Mesendoderm (in vitro differentiated cells): ENCODE data around the gene SCO1.

Experiments used
- DNase-seq: peaks from one replicate; pipeline ENCODE4 v3.0.0; 2013
- H2AK5ac ChIP-seq: 2 replicates; pipeline ENCODE4 v1.6.1; 2013; ENCODE audit warnings: low read length, inconsistent platforms
- H2BK120ac ChIP-seq: 2 replicates; pipeline ENCODE4 v1.6.1; 2013; ENCODE audit warnings: low read depth, mild to moderate bottlenecking, low read length, moderate library complexity, mixed read lengths
- H2BK15ac ChIP-seq: replicated peaks from 2 replicates; pipeline ENCODE4 v1.6.1; 2013; ENCODE audit warnings: low read depth, mild to moderate bottlenecking, moderate library complexity
- H2BK5ac ChIP-seq: 2 replicates; pipeline ENCODE4 v1.6.1; 2013; ENCODE audit warnings: low read length, inconsistent platforms
- H3K18ac ChIP-seq: 2 replicates; pipeline ENCODE4 v1.6.1; 2013; ENCODE audit warnings: mild to moderate bottlenecking, low read length, mixed read lengths
- H3K23ac ChIP-seq: one replicate; pipeline ENCODE4 v1.6.1; 2013; ENCODE audit warnings: low read length
- H3K27ac ChIP-seq: 2 replicates; pipeline ENCODE4 v1.5.1; 2013; ENCODE audit warnings: low read depth, mild to moderate bottlenecking, inconsistent platforms, low read length, moderate library complexity
- H3K27me3 ChIP-seq: 2 replicates; pipeline ENCODE4 v1.6.1; 2013; ENCODE audit warnings: low read length, control low read depth, mild to moderate bottlenecking, inconsistent platforms; ENCODE audit not compliant: insufficient read depth, poor library complexity
- H3K36me3 ChIP-seq: 2 replicates; pipeline ENCODE4 v1.6.1; 2013; ENCODE audit warnings: low read length, inconsistent platforms; ENCODE audit not compliant: control insufficient read depth, insufficient read depth
- H3K4ac ChIP-seq: one replicate; pipeline ENCODE4 v1.6.1; 2013; ENCODE audit warnings: low read depth, mild to moderate bottlenecking, low read length, moderate library complexity
- H3K4me1 ChIP-seq: 2 replicates; pipeline ENCODE4 v1.6.1; 2013; ENCODE audit warnings: low read depth, low read length, inconsistent platforms; ENCODE audit not compliant: control insufficient read depth
- H3K4me2 ChIP-seq: 2 replicates; pipeline ENCODE4 v1.6.1; 2013; ENCODE audit warnings: low read length
- H3K4me3 ChIP-seq: 2 replicates; pipeline ENCODE4 v1.5.1; 2013; ENCODE audit warnings: mild to moderate bottlenecking, low read length
- H3K56ac ChIP-seq: one replicate; pipeline ENCODE4 v1.6.1; 2013; ENCODE audit warnings: low read length
- H3K79me1 ChIP-seq: 2 replicates; pipeline ENCODE4 v1.6.1; 2013; ENCODE audit warnings: low read length, inconsistent platforms
- H3K79me2 ChIP-seq: 2 replicates; pipeline ENCODE4 v1.6.1; 2013; ENCODE audit warnings: mild to moderate bottlenecking, low read length; ENCODE audit not compliant: control insufficient read depth, insufficient read depth
- H3K9ac ChIP-seq: 2 replicates; pipeline ENCODE4 v1.6.1; 2013; ENCODE audit warnings: low read length, inconsistent platforms
- H4K5ac ChIP-seq: one replicate; pipeline ENCODE4 v1.6.1; 2013; ENCODE audit warnings: low read length
- H4K8ac ChIP-seq: one replicate; pipeline ENCODE4 v1.6.1; 2013; ENCODE audit warnings: low read depth, mild to moderate bottlenecking, control low read depth, low read length, moderate library complexity
- WGBS: extraction: QIAGEN DNeasy Blood & Tissue Kit; methylation state at CpG from one replicate; pipeline ENCODE4 v1.1.7; 2013; ENCODE audit warnings: low lambda C conversion rate, missing lambda C conversion rate; ENCODE audit not compliant: insufficient coverage; ENCODE audit errors: extremely low coverage; 5-methylcytosine and 5-hydroxymethylcytosine counted together

The SCO1 gene

GRCh38 chr17:10724546-10725195 is 27.3 kb upstream of the SCO1 start:
- H4K5ac ChIP-seq, result no peak overlapping the region

GRCh38 chr17:10718547-10718946 is 21.2 kb upstream of the SCO1 start:
- H3K4ac ChIP-seq, result no peak overlapping the region
- no peak overlapping the region for H4K5ac ChIP-seq
- H3K23ac ChIP-seq, result no peak overlapping the region
- DNase-seq, result no peak
- H2AK5ac ChIP-seq, result no peak overlapping the region
- H2BK120ac ChIP-seq, result no peak overlapping the region
- no peaks in the 10 kb centered on the region for H3K79me2 ChIP-seq
- H4K8ac ChIP-seq, result no peak overlapping the region
- H3K4me1 ChIP-seq, result no peaks in the 10 kb centered on the region
- H3K36me3 ChIP-seq, result no peaks in the 10 kb centered on the region
- H3K79me1 ChIP-seq, result no peaks in the 10 kb centered on the region
- no peak overlapping the region for H3K4me2 ChIP-seq
- H3K27ac ChIP-seq, result no peak overlapping the region
- no peak overlapping the region for H3K56ac ChIP-seq
- no peak overlapping the region for H3K9ac ChIP-seq
- WGBS, result no CpG with 5 or more reads among the region's 1 CpG
- no peak overlapping the region for H3K18ac ChIP-seq
- H2BK5ac ChIP-seq, result no peak overlapping the region
- H2BK15ac ChIP-seq, result no peak overlapping the region
- H3K4me3 ChIP-seq, result no peak overlapping the region
- H3K27me3 ChIP-seq, result no peaks in the 10 kb centered on the region

More at GRCh38 chr17:10724546-10725195, 27.3 kb upstream of the SCO1 start:
- Histone ChIP-seq H3K18ac (no peak overlapping the region), H2AK5ac (no peak overlapping the region), H3K27ac (no peak overlapping the region), H3K4me2 (no peak overlapping the region), H3K27me3 (no peaks in the 10 kb centered on the region), H2BK15ac (no peak overlapping the region), H3K4me1 (no peaks in the 10 kb centered on the region), H4K8ac (no peak overlapping the region), H3K79me2 (no peaks in the 10 kb centered on the region), H3K23ac (no peak overlapping the region), H2BK5ac (no peak overlapping the region), H3K9ac (no peak overlapping the region), H2BK120ac (no peak overlapping the region), H3K79me1 (no peaks in the 10 kb centered on the region), H3K4me3 (no peak overlapping the region), H3K4ac (no peak overlapping the region), H3K56ac (no peak overlapping the region), H3K36me3 (no peaks in the 10 kb centered on the region)
- DNase-seq, result no peak
- WGBS, result no CpG with 5 or more reads among the region's 11 CpGs

- H3K36me3 ChIP-seq, result peaks cover 2% of the 10 kb centered on the region
- no peaks in the 10 kb centered on the region for H3K79me2 ChIP-seq
- no peak overlapping the region for H3K18ac ChIP-seq
- no peak for DNase-seq
- no peak overlapping the region for H3K23ac ChIP-seq
- no peak overlapping the region for H3K4ac ChIP-seq
- no CpG with 5 or more reads among the region's 10 CpGs for WGBS
- H4K5ac ChIP-seq, result no peak overlapping the region
- H3K4me3 ChIP-seq, result no peak overlapping the region
- no peaks in the 10 kb centered on the region for H3K79me1 ChIP-seq
- H2BK5ac ChIP-seq, result no peak overlapping the region
- H2AK5ac ChIP-seq, result no peak overlapping the region
- H2BK120ac ChIP-seq, result no peak overlapping the region
- H3K56ac ChIP-seq, result no peak overlapping the region
- H3K4me1 ChIP-seq, result no peaks in the 10 kb centered on the region
- H3K4me2 ChIP-seq, result no peak overlapping the region
- no peak overlapping the region for H2BK15ac ChIP-seq
- H3K9ac ChIP-seq, result no peak overlapping the region
- no peaks in the 10 kb centered on the region for H3K27me3 ChIP-seq
- no peak overlapping the region for H3K27ac ChIP-seq
- no peak overlapping the region for H4K8ac ChIP-seq
These were observed 18.9 kb upstream of the SCO1 start for GRCh38 chr17:10716218-10716617.

GRCh38 chr17:10713318-10713717 is 16.0 kb upstream of the SCO1 start:
- Histone ChIP-seq H3K23ac (no peak overlapping the region), H2AK5ac (no peak overlapping the region), H3K4me1 (no peaks in the 10 kb centered on the region), H3K27me3 (no peaks in the 10 kb centered on the region), H3K79me2 (no peaks in the 10 kb centered on the region), H3K4me2 (no peak overlapping the region), H3K36me3 (peaks cover 3% of the 10 kb centered on the region), H4K5ac (no peak overlapping the region), H3K9ac (no peak overlapping the region), H3K4me3 (no peak overlapping the region), H3K56ac (no peak overlapping the region), H3K79me1 (no peaks in the 10 kb centered on the region), H2BK5ac (no peak overlapping the region), H3K27ac (no peak overlapping the region), H4K8ac (no peak overlapping the region), H3K18ac (no peak overlapping the region), H2BK15ac (no peak overlapping the region), H2BK120ac (no peak overlapping the region), H3K4ac (no peak overlapping the region)
- no peak for DNase-seq
- no CpG with 5 or more reads among the region's 2 CpGs for WGBS

GRCh38 chr17:10705727-10706126 is 8.4 kb upstream of the SCO1 start:
- Histone ChIP-seq H3K4me1 (no peaks in the 10 kb centered on the region), H3K9ac (no peak overlapping the region)

GRCh38 chr17:10702574-10702973 is 5.2 kb upstream of the SCO1 start:
- Histone ChIP-seq H3K4ac (no peak overlapping the region), H3K79me2 (no peaks in the 10 kb centered on the region), H3K4me2 (no peak overlapping the region), H3K27me3 (no peaks in the 10 kb centered on the region), H2AK5ac (no peak overlapping the region), H4K5ac (no peak overlapping the region), H3K18ac (no peak overlapping the region), H4K8ac (no peak overlapping the region), H2BK5ac (no peak overlapping the region), H3K4me3 (no peak overlapping the region), H3K79me1 (no peaks in the 10 kb centered on the region), H3K4me1 (no peaks in the 10 kb centered on the region), H3K27ac (no peak overlapping the region), H2BK120ac (no peak overlapping the region), H2BK15ac (no peak overlapping the region), H3K36me3 (peaks cover 1% of the 10 kb centered on the region), H3K23ac (no peak overlapping the region), H3K9ac (no peak overlapping the region), H3K56ac (no peak overlapping the region)
- no peak for DNase-seq
- no CpG with 5 or more reads among the region's 2 CpGs for WGBS

More at GRCh38 chr17:10705727-10706126, 8.4 kb upstream of the SCO1 start:
- H3K36me3 ChIP-seq, result peaks cover 5% of the 10 kb centered on the region
- H3K23ac ChIP-seq, result no peak overlapping the region
- no peak overlapping the region for H2BK15ac ChIP-seq
- H2AK5ac ChIP-seq, result no peak overlapping the region
- H3K4me3 ChIP-seq, result no peak overlapping the region
- no peaks in the 10 kb centered on the region for H3K27me3 ChIP-seq
- no peak overlapping the region for H3K56ac ChIP-seq
- H4K8ac ChIP-seq, result no peak overlapping the region
- no peak overlapping the region for H3K18ac ChIP-seq
- H4K5ac ChIP-seq, result no peak overlapping the region
- H2BK5ac ChIP-seq, result no peak overlapping the region
- no peak overlapping the region for H2BK120ac ChIP-seq
- 100% methylated on average over 3 of the region's 5 CpGs for WGBS
- H3K27ac ChIP-seq, result no peak overlapping the region
- no peaks in the 10 kb centered on the region for H3K79me1 ChIP-seq
- no peak overlapping the region for H3K4me2 ChIP-seq
- no peak overlapping the region for H3K4ac ChIP-seq
- no peaks in the 10 kb centered on the region for H3K79me2 ChIP-seq
- no peak for DNase-seq
